Measurements from ENCODE around the gene ANO10.
"Not testable (repeated sequence)": the region's sequence is repeated elsewhere in the genome, so short reads cannot be mapped to it uniquely, and the experiment has no call there.

Gene ANO10

DNA sequence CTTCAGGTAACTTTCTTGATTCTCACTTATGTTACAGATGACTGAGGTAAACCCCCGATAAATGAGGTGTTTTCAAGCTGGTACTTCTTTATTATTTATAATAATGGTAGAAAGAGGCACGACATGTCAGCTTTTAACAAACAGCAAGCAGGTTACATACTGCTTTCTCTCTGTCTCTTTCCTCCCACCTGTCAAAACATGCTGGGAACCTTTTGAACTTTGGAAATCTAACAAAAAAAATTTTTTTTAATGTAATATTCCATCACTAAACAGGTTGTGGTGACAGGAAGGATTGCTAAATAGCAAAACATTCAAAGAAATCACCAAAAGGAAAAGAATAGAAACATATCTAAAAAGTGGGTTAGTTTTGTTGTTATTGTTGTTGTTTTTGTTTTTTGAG lies 48.2 kb downstream of the ANO10 start:
- DNase-seq: no peak

- not testable (repeated sequence) for DNase-seq
Observed at GRCh38 chr3:43565661-43566341, 56.0 kb downstream of the ANO10 start.

GRCh38 chr3:43559961-43560360 lies 61.9 kb downstream of the ANO10 start:
- no peak for DNase-seq

DNA sequence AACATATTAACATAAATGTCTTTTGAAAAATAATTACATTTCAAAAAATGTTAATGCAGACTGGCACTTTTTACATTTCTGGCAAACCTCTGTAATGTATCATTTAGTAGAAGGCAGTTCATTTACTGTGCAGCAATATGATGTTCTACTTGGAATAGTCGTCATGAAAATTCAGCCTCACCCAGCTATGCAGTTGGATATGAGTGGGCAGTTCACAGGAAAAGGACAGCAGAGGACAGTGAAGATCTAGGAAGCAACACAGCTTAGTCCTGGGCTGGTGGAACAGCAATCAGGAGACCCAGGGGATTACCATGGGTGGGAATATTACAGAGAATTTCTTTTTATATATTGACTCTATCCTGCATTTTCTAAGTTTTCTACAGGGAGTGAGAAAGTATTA lies 63.6 kb downstream of the ANO10 start:
- no peak for DNase-seq

GRCh38 chr3:43549626-43550290 lies 72.1 kb downstream of the ANO10 start:
- DNase-seq: no peak

DNA sequence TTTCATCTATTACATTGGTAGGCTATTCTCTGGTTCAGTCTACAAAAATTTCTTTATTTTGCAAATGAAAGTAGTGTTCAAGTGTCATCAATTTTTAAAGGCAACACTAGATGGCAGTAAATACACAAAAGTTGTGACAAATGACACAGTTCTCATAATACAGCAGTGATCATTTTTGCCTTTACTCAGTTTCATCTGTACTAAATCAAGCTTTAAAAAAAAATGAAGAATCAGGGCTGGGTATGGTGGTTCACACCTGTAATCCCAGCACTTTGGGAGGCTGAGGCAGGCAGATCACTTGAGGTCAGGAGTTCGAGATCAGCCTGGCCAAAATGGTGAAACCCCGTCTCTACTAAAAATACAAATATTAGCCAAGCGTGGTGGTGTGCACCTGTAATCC lies 77.5 kb downstream of the ANO10 start:
- DNase-seq: not testable (repeated sequence)

DNA sequence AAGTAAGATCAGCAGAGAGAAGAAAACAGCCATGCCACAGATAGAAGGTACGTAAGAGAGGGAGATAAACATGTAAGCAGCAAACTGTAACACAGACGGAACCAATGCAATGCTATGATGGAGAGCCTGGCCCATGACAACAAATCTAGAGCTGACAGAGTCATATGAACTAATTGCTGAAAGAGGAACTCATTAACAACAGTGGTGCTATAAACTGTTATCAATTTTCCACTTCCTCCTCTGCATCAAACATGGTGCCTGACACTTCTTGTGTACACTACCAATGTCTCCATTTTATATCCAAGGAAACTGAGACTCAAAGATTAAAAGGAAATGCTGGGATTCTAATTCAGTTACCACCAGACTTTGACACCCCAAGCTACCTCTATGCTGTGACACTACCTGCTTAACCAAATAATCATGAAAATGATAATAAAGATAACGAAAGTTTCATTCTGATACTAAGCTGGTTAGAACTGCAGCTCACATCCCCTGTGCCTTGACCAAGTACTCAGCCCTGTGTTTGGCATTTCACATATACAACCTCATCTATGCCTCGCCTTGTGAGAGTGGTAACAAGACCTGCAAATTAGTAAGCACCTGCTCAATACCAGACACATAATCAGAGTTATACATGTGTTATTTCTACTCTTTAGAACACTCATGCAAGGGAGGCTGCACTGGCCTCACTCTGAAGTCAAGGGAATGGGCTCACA lies 79.3 kb downstream of the ANO10 start:
- DNase-seq: no peak

GRCh38 chr3:43540624-43541023 lies 81.2 kb downstream of the ANO10 start:
- no peak for DNase-seq

DNA sequence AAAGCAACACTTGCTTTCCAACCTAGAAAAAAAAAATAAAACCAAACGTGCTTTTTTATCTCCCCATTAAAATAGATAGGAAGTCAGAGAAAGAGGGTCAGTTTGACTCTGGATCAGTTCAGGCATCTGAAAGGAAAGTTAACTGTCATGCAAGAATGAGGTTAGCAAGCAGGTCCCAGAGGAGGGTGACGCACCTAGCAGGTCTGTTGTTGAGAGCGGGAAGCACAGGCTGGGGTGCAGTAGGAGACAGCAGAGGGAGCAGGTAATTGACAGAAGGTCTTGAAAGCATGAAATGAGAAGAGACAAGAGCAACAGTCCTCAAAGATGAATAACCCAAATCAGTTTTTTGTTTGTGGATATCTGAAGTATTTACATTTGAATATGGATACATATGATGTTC lies 82.5 kb downstream of the ANO10 start:
- DNase-seq: no peak

DNA sequence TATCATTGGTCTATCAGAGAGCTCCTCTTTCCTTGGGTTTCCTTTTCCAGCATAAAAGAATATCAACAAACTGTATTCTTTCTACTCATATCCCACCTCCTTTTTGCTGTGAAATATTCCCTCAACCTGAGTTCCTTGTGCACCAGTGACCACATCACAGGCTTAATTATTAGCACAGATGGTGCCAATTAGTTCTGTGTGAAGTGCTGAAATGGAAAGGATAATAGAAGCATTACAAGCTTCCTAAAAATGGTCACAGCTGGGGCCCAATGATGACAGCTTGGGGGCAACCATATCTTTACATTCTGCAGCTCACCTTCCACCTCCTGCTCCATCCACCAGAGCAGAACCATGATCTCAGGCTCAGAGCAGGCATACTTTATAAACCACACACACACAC lies 84.6 kb downstream of the ANO10 start:
- no peak for DNase-seq

GRCh38 chr3:43534675-43535074 lies 87.1 kb downstream of the ANO10 start:
- DNase-seq: no peak

- no peak for DNase-seq
Observed at GRCh38 chr3:43533009-43533408, 88.8 kb downstream of the ANO10 start.

- no peak for DNase-seq
Observed at GRCh38 chr3:43531835-43532234, 90.0 kb downstream of the ANO10 start.

DNA sequence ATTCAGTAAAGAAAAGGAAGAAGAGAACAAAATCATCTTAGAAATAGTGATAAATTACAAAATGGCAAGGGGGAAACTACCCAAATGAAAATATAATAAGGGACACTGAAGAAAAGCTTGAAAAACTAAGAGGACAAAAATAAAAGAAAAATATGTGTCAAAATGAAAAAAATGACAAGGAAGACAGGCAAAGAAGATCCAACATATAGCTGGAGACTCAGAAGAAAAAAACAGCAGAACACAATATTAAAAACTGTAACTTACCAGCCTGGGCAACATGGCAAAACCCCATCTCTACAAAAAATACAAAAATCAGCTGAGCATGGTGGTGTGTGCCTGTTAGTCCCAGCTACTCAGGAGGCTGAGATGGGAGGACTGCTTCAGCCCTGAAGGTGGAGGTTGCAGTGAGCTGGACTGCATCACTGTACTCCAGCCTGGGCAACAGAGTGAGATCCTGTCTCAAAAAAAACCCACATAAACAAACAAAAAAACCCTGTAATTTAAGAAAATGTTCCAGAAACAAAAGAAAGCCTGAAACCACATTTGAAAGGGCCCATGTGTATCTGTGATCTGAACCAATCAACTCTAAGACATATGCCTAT lies 93.2 kb downstream of the ANO10 start:
- DNase-seq: no peak

DNA sequence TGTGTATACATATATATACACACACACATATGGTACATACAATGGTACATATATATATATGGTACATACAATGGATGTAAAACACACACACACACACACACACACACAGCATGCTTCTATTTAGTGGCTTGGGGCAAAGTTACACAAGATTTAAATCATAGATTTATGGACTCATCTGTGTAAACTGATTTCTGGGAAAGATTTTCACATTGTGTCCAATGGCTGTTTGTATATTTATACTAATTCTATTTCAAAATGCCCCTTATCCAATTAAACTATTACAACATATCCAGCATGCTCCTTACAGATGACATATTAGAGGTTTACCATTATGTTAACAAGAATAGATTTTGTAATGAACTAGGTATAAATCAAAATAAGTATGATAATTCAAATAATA lies 94.9 kb downstream of the ANO10 start:
- no peak for DNase-seq

DNA sequence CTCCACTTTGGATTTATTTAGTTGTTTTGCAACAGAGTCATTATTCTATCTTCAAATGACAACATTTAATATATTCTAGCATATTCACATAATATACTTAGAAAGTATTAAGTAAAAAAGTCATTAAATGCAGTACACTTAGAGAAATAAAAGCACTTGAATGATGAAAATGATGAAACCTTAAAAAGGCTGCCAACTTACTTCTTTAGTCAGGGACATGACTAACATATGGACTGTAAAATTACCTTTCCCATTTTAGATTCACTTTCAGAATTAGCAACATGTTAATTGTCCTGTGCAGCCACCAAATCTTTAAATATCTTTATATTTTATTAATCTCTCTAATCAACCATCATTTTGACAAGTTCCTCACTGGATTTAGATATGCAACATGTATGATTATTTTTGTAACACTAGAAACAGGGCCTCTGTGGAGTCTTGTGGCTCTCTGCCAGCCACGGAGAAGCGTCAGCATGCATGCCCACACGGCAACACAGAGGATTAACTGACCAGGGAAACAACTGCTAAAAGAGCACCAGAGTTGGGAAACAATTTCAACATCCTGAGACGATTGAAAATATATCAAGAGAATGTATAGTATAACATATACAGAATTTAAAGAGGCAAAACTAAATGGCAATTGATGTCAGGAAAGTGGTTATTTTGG lies 95.7 kb downstream of the ANO10 start:
- no peak for DNase-seq

DNA sequence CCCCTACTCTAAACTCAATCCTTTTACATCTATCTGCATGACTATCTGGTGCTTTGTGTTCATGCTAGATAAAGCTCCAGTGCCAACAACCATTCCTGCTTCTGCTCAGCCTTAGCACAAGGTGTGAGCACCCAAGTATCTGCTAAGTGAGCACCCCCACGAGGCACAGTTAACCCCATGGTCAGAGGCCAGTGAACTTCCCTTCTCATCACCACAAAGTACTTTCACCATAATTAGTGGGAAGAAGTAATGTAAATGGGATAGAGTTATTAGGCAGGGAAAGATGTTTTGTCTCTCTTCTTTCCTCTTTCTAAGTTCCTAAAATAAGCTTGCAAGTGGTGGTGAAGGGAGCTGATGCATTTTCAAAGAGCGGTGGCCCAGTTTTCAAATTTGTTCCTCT lies 96.4 kb downstream of the ANO10 start:
- no peak for DNase-seq

DNA sequence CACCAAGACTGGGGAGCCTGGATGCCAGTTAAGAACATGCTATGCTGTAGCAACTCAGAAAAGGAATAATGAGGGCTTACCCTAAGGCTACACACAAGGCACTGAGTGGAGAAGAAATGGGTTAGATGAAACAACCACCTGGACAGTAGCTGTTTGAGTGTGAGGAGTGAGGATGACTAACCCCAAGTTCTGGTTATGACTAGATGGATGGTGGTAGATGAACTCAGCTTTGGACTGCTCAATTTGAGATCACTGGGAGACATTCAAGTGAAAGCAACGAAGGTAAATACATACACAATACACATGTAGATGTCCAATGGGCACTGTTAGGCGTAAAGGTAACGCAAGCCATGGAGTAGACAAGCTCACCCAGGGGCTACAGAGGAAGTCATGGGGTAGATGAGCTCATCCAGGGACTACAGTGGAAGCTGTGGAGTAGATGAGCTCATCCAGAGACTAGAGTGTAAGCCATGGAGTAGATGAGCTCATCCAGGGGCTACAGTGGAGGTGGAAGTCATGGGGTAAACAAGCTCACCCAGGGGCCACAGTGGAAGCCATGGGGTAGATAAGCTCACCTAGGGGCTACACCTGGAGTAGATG lies 98.3 kb downstream of the ANO10 start:
- no peak for DNase-seq

GRCh38 chr3:43522727-43523362 lies 99.0 kb downstream of the ANO10 start:
- DNase-seq: no peak

DNA sequence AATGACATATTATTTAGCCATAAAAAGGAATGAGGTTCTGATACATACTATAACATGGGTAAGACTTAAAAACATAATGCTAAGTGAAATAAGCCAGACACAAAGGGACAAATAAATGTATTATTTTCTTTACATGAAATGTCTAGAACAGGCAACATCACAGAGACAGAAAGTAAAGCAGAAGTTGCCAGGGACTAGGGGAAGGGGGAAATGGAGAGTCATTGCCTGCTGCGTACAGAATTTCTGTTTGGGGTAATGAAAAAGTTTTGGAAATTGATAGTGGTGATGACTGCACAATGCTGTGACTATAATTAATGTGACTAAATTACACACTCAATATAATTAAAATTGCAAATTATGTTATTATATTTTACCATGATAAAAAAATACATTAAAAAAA lies 99.9 kb downstream of the ANO10 start:
- DNase-seq: no peak

GRCh38 chr3:43518515-43518914 lies 103.3 kb downstream of the ANO10 start:
- not testable (repeated sequence) for DNase-seq

DNA sequence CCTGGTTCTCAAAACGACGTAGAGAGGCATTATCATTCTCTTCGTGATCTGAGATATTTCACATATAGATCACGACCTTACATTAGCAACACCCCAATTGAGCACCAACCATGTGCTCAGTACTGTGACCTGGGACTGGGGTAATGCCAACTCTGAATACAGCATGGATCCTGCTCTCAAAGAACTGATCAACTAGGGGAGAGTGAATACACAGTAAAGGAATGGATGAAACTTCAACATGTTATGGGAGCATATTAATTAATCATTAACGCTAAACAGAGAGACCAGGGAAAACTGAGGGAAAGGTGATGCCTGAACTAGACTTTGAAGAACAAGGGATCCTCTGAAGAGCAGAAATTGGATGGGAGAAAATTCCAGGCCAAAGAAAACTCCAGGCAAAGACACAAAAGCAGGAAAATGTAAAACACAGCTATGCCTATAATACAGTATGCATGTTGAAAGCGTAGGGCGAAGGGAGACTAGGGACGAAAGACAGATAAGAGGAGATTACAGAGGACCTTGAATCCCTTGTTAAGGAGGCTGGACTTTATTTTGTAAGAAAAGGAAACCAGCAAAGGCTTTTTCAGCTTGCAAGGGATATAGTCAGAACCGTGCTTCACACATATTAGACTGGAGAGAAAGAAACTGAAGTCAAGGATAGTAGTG lies 105.7 kb downstream of the ANO10 start:
- DNase-seq: no peak
